K562 (cell line): ENCODE data around the gene ALS2CL. TPM values are rescaled to one million over a fixed set of nuclear protein-coding genes. Genes with fewer than 3 reads are reported as not detected.
A peak's percentile ranks its signal among the peaks of the same experiment; 100 is the strongest.

ENCODE experiments used
- BRD4 ChIP-seq: fragments of 200-600 bp; sonication (generic); IDR thresholded peaks from 2 replicates; pipeline ENCODE4 v1.6.1; 2017; ENCODE audit warnings: inconsistent platforms
- CBFA2T2 ChIP-seq: fragments of 450-650 bp; conservative IDR thresholded peaks from 2 replicates; pipeline ENCODE4 v1.6.1; 2017; ENCODE audit warnings: mild to moderate bottlenecking
- CC2D1A ChIP-seq: fragments of 450-650 bp; IDR thresholded peaks from 2 replicates; pipeline ENCODE4 v1.6.1; 2017; ENCODE audit warnings: mild to moderate bottlenecking
- ETS1 ChIP-seq: conservative IDR thresholded peaks from 2 replicates; pipeline ENCODE4 v1.6.1; 2011; ENCODE audit warnings: low read depth, mild to moderate bottlenecking, low read length; ENCODE audit not compliant: control insufficient read depth
- KDM2B ChIP-seq: fragments of 250-450 bp; sonication (Bioruptor Pico); IDR thresholded peaks from 2 replicates; pipeline ENCODE4 v1.8.0; 2021; ENCODE audit warnings: mild to moderate bottlenecking, moderate library complexity
- NR2F6 ChIP-seq: fragments of 450-650 bp; formaldehyde crosslinking; IDR thresholded peaks from 2 replicates; pipeline ENCODE4 v1.4.0; 2020; ENCODE audit warnings: mild to moderate bottlenecking
- STAT5B ChIP-seq: fragments of 250-450 bp; sonication (Bioruptor Pico); IDR thresholded peaks from 2 replicates; pipeline ENCODE4 v1.8.0; 2021; ENCODE audit warnings: mild to moderate bottlenecking, inconsistent platforms
- TCF7L2 ChIP-seq: fragments of 150-350 bp; IDR thresholded peaks from 2 replicates; pipeline ENCODE4 v1.6.1; 2016; ENCODE audit warnings: low read depth, mild to moderate bottlenecking, low read length, moderate library complexity
- ZNF140 ChIP-seq: fragments of 250-450 bp; sonication (Bioruptor Pico); IDR thresholded peaks from 2 replicates; pipeline ENCODE4 v1.8.0; 2021; ENCODE audit warnings: moderate library complexity, mild to moderate bottlenecking, inconsistent platforms
- ZNF3 ChIP-seq: fragments of 250-450 bp; sonication (Bioruptor Pico); IDR thresholded peaks from 2 replicates; pipeline ENCODE4 v1.5.0; 2021; ENCODE audit warnings: mild to moderate bottlenecking, moderate library complexity
- ZNF316 ChIP-seq: fragments of 450-650 bp; IDR thresholded peaks from 2 replicates; pipeline ENCODE4 v1.6.1; 2016
- polyA plus RNA-seq, 8 experiments: library from polyadenylated mRNA; depleted of rRNA in 4 of 8; stranded (reverse) in 5 of 8; unstranded in 3 of 8; fragments of >200 nt; fragmentation: Nextera tagmentation in 2 of 8; fragmentation: Illumina TruSeq in 1 of 8; extraction: Ambion mirVana in 2 of 8; extraction: Trizol in 1 of 8; gene quantifications; 2 replicates each; pipeline versions ENCODE4 v1.2.1 to v1.2.3, GENCODE V29; 2011 to 2014; ENCODE audit warnings: inconsistent platforms in 1 of 8, missing spikeins in 1 of 8
- total RNA-seq, 7 experiments: library from RNA; depleted of rRNA in 6 of 7; stranded (reverse); fragments of >200 nt in 6 of 7; fragmentation: Illumina TruSeq in 2 of 7; extraction: Trizol in 2 of 7; gene quantifications; 2 replicates each; pipeline versions ENCODE4 v1.2.1 to v1.2.3, GENCODE V29; 2011 to 2021; ENCODE audit warnings: low replicate concordance in 1 of 7
- TF ChIP-seq, protein P1 (sequence below): sonication (generic); formaldehyde crosslinking; IDR thresholded peaks from 2 replicates; pipeline ENCODE4 v1.8.0; 2023; ENCODE audit warnings: missing genetic modification reagents, mild to moderate bottlenecking, borderline replicate concordance
- TF ChIP-seq, protein P2 (sequence below): sonication (generic); formaldehyde crosslinking; IDR thresholded peaks from 2 replicates; pipeline ENCODE4 v1.8.1; 2023; ENCODE audit warnings: mild to moderate bottlenecking, missing genetic modification reagents, moderate library complexity
- TF ChIP-seq, protein P3 (sequence below): sonication (generic); formaldehyde crosslinking; IDR thresholded peaks from 2 replicates; pipeline ENCODE4 v1.8.0; 2022; ENCODE audit warnings: mild to moderate bottlenecking, missing genetic modification reagents
- TF ChIP-seq, protein P4 (sequence below), 2 experiments: fragments of 450-650 bp in 1 of 2; IDR thresholded peaks; 2 replicates each; pipeline ENCODE4 v1.6.1; 2011 to 2017; ENCODE audit warnings: low read depth in 2 of 2, antibody characterized with exemption in 1 of 2, borderline replicate concordance in 1 of 2, low read length in 1 of 2, mild to moderate bottlenecking in 1 of 2, mixed read lengths in 1 of 2; ENCODE audit not compliant: control insufficient read depth in 1 of 2

ALS2CL gene
- total and polyA plus RNA-seq, 9 of the 15 experiments (the other 6 are each of a cell fraction or from before 2014, with no cell fraction given), result 0.03 to 0.13 (median 0.05) TPM; not detected in 3

GRCh38 chr3:46629551-46630517 is 63.6 kb downstream of the ALS2CL start (continued):
- TF ChIP-seq ETS1, result peak; percentile 58; the same call in 1 of the 2 replicates
- TF ChIP-seq, protein P1, sequence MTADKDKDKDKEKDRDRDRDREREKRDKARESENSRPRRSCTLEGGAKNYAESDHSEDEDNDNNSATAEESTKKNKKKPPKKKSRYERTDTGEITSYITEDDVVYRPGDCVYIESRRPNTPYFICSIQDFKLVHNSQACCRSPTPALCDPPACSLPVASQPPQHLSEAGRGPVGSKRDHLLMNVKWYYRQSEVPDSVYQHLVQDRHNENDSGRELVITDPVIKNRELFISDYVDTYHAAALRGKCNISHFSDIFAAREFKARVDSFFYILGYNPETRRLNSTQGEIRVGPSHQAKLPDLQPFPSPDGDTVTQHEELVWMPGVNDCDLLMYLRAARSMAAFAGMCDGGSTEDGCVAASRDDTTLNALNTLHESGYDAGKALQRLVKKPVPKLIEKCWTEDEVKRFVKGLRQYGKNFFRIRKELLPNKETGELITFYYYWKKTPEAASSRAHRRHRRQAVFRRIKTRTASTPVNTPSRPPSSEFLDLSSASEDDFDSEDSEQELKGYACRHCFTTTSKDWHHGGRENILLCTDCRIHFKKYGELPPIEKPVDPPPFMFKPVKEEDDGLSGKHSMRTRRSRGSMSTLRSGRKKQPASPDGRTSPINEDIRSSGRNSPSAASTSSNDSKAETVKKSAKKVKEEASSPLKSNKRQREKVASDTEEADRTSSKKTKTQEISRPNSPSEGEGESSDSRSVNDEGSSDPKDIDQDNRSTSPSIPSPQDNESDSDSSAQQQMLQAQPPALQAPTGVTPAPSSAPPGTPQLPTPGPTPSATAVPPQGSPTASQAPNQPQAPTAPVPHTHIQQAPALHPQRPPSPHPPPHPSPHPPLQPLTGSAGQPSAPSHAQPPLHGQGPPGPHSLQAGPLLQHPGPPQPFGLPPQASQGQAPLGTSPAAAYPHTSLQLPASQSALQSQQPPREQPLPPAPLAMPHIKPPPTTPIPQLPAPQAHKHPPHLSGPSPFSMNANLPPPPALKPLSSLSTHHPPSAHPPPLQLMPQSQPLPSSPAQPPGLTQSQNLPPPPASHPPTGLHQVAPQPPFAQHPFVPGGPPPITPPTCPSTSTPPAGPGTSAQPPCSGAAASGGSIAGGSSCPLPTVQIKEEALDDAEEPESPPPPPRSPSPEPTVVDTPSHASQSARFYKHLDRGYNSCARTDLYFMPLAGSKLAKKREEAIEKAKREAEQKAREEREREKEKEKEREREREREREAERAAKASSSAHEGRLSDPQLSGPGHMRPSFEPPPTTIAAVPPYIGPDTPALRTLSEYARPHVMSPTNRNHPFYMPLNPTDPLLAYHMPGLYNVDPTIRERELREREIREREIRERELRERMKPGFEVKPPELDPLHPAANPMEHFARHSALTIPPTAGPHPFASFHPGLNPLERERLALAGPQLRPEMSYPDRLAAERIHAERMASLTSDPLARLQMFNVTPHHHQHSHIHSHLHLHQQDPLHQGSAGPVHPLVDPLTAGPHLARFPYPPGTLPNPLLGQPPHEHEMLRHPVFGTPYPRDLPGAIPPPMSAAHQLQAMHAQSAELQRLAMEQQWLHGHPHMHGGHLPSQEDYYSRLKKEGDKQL (CRISPR knock-in tag), result no peak
- no peak for TF ChIP-seq CBFA2T2
- TF ChIP-seq NR2F6 (CRISPR knock-in tag), result no peak
- no peak for TF ChIP-seq TCF7L2
- TF ChIP-seq ZNF3 (CRISPR knock-in tag), result no peak
- TF ChIP-seq, protein P2, sequence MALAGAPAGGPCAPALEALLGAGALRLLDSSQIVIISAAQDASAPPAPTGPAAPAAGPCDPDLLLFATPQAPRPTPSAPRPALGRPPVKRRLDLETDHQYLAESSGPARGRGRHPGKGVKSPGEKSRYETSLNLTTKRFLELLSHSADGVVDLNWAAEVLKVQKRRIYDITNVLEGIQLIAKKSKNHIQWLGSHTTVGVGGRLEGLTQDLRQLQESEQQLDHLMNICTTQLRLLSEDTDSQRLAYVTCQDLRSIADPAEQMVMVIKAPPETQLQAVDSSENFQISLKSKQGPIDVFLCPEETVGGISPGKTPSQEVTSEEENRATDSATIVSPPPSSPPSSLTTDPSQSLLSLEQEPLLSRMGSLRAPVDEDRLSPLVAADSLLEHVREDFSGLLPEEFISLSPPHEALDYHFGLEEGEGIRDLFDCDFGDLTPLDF, result no peak
- TF ChIP-seq KDM2B (CRISPR knock-in tag), result no peak
- TF ChIP-seq ZNF316, result no peak; the same call in 1 of the 2 replicates
- no peak for TF ChIP-seq STAT5B
- TF ChIP-seq, protein P3, sequence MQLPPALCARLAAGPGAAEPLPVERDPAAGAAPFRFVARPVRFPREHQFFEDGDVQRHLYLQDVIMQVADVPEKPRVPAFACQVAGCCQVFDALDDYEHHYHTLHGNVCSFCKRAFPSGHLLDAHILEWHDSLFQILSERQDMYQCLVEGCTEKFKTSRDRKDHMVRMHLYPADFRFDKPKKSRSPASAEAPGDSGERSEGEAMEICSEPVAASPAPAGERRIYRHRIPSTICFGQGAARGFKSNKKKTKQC, result 0 out of 2 replicates have a peak, but pooled peaks have one; percentile 32
- TF ChIP-seq CC2D1A, result peak; percentile 29; the same call in 1 of the 2 replicates
- no peak for TF ChIP-seq ZNF140
- TF ChIP-seq BRD4, result no peak
- TF ChIP-seq, protein P4, sequence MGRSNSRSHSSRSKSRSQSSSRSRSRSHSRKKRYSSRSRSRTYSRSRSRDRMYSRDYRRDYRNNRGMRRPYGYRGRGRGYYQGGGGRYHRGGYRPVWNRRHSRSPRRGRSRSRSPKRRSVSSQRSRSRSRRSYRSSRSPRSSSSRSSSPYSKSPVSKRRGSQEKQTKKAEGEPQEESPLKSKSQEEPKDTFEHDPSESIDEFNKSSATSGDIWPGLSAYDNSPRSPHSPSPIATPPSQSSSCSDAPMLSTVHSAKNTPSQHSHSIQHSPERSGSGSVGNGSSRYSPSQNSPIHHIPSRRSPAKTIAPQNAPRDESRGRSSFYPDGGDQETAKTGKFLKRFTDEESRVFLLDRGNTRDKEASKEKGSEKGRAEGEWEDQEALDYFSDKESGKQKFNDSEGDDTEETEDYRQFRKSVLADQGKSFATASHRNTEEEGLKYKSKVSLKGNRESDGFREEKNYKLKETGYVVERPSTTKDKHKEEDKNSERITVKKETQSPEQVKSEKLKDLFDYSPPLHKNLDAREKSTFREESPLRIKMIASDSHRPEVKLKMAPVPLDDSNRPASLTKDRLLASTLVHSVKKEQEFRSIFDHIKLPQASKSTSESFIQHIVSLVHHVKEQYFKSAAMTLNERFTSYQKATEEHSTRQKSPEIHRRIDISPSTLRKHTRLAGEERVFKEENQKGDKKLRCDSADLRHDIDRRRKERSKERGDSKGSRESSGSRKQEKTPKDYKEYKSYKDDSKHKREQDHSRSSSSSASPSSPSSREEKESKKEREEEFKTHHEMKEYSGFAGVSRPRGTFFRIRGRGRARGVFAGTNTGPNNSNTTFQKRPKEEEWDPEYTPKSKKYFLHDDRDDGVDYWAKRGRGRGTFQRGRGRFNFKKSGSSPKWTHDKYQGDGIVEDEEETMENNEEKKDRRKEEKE (IDR thresholded peaks at IDR 0.05; ENCODE audit: borderline replicate concordance in 1 of 2, control insufficient read depth in 1 of 2, low read depth in 2 of 2, low read length in 1 of 2), result no peak
